Panc1 (cell line): Measurements from ENCODE around the gene GAREM2. TPM values are rescaled to one million over a fixed set of nuclear protein-coding genes. Genes with fewer than 3 reads are reported as not detected.

Experiments
- ATAC-seq: fragments of 200-7000 bp; cut with Tn5 transposase; 2 replicates; pipeline ENCODE4 v1.9.1; 2020; ENCODE audit warnings: mild to moderate bottlenecking, moderate library complexity
- BruUV-seq: library from RNA; stranded (reverse); fragments of 400-500 nt; replicated peaks from 2 replicates; lab custom pipeline; 2021; lab: Mats Ljungman, UMichigan
- CTCF ChIA-PET: fragments of 300-600 bp; sonication (Branson Sonifier 250); formaldehyde crosslinking; loops from one replicate; lab custom pipeline; 2022; ENCODE audit warnings: antibody characterized with exemption; lab: Charles Lee
- POLR2A ChIA-PET: fragments of 300-600 bp; sonication (Branson Sonifier 250); formaldehyde crosslinking; loops from one replicate; lab custom pipeline; 2022; ENCODE audit warnings: antibody characterized with exemption; lab: Charles Lee
- DNase-seq: peaks from one replicate; pipeline ENCODE4 v3.0.0-alpha.2; 2010; ENCODE audit warnings: low read depth, low spot score
- H3K27ac ChIP-seq: 2 replicates; pipeline ENCODE4 v1.5.1; 2011; ENCODE audit warnings: mild to moderate bottlenecking, low read length, inconsistent platforms
- H3K27me3 ChIP-seq: fragments of 200-500 bp; sonication (Bioruptor generic); 2 replicates; pipeline ENCODE4 v1.6.0; 2014; ENCODE audit warnings: low read length, inconsistent platforms; ENCODE audit not compliant: control insufficient read depth, insufficient read depth
- H3K36me3 ChIP-seq: fragments of 200-500 bp; sonication (Bioruptor generic); 2 replicates; pipeline ENCODE4 v1.5.1; 2014; ENCODE audit warnings: inconsistent platforms, mild to moderate bottlenecking, low read length, moderate library complexity; ENCODE audit not compliant: control insufficient read depth, insufficient read depth
- H3K4me1 ChIP-seq: 2 replicates; pipeline ENCODE4 v1.5.1; 2011; ENCODE audit warnings: inconsistent platforms, mild to moderate bottlenecking, low read length, moderate library complexity; ENCODE audit not compliant: control insufficient read depth, insufficient read depth
- H3K4me3 ChIP-seq, 2 experiments: 2 replicates each; pipeline ENCODE4 v1.5.1; 2011 to 2012; ENCODE audit warnings: low read depth in 2 of 2, low read length in 2 of 2, mild to moderate bottlenecking in 2 of 2, inconsistent platforms in 1 of 2, moderate library complexity in 1 of 2
- H3K9me3 ChIP-seq: fragments of 200-500 bp; sonication (Bioruptor generic); 2 replicates; pipeline ENCODE4 v1.5.1; 2014; ENCODE audit warnings: low read depth, mild to moderate bottlenecking, inconsistent platforms, low read length, moderate library complexity; ENCODE audit not compliant: control insufficient read depth, insufficient read depth
- CTCF ChIP-seq: fragments of 450-650 bp; IDR thresholded peaks from 2 replicates; pipeline ENCODE4 v1.5.1; 2017; ENCODE audit warnings: mild to moderate bottlenecking
- POLR2AphosphoS5 ChIP-seq: IDR thresholded peaks from 2 replicates; pipeline ENCODE4 v1.6.1; 2012; ENCODE audit warnings: mild to moderate bottlenecking, low read depth, low read length, moderate library complexity
- SIN3A ChIP-seq: IDR thresholded peaks from 2 replicates; pipeline ENCODE4 v1.6.1; 2012; ENCODE audit warnings: low read depth, mild to moderate bottlenecking, low read length, moderate library complexity, borderline replicate concordance; ENCODE audit not compliant: insufficient read depth
- TCF7L2 ChIP-seq: IDR thresholded peaks from 2 replicates; pipeline ENCODE4 v1.6.1; 2011; ENCODE audit warnings: mild to moderate bottlenecking, low read depth, low read length, inconsistent platforms
- in situ Hi-C: cut with HindIII; loops from 2 replicates; pipeline ENCODE4 v1.10.0; 2016; ENCODE audit warnings: low sequenced_read_pairs, low pct_unique_long_range_greater_than_20kb
- intact Hi-C: fragments of 100-400 bp; cut with micrococcal nuclease; formaldehyde crosslinking; loops from one replicate; pipeline ENCODE4 v1.10.0; 2022; ENCODE audit not compliant: unreplicated experiment
- total RNA-seq: library from RNA; stranded (reverse); gene quantifications from one replicate; pipeline ENCODE4 v1.2.1, GENCODE V29; 2021; ENCODE audit not compliant: unreplicated experiment
- TF ChIP-seq, protein P1 (sequence below), 2 experiments: IDR thresholded peaks; 2 replicates each; pipeline ENCODE4 v1.6.1; 2011 to 2012; ENCODE audit warnings: low read depth in 2 of 2, control low read depth in 1 of 2, low read length in 1 of 2, mild to moderate bottlenecking in 1 of 2, moderate library complexity in 1 of 2; ENCODE audit not compliant: insufficient read depth in 1 of 2

The GAREM2 gene
- total RNA-seq, 1 experiment from 2014 or later: 12.4 TPM

- no peaks in the 10 kb centered on the region for H3K27me3 ChIP-seq
- no peak overlapping the region for H3K27ac ChIP-seq
- TF ChIP-seq SIN3A (no peak), TCF7L2 (no peak), CTCF (no peak), POLR2AphosphoS5 (no peak)
- TF ChIP-seq, protein P1, sequence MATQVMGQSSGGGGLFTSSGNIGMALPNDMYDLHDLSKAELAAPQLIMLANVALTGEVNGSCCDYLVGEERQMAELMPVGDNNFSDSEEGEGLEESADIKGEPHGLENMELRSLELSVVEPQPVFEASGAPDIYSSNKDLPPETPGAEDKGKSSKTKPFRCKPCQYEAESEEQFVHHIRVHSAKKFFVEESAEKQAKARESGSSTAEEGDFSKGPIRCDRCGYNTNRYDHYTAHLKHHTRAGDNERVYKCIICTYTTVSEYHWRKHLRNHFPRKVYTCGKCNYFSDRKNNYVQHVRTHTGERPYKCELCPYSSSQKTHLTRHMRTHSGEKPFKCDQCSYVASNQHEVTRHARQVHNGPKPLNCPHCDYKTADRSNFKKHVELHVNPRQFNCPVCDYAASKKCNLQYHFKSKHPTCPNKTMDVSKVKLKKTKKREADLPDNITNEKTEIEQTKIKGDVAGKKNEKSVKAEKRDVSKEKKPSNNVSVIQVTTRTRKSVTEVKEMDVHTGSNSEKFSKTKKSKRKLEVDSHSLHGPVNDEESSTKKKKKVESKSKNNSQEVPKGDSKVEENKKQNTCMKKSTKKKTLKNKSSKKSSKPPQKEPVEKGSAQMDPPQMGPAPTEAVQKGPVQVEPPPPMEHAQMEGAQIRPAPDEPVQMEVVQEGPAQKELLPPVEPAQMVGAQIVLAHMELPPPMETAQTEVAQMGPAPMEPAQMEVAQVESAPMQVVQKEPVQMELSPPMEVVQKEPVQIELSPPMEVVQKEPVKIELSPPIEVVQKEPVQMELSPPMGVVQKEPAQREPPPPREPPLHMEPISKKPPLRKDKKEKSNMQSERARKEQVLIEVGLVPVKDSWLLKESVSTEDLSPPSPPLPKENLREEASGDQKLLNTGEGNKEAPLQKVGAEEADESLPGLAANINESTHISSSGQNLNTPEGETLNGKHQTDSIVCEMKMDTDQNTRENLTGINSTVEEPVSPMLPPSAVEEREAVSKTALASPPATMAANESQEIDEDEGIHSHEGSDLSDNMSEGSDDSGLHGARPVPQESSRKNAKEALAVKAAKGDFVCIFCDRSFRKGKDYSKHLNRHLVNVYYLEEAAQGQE (IDR thresholded peaks at IDR 0.05; ENCODE audit: insufficient read depth in 1 of 2, low read depth in 2 of 2, low read length in 1 of 2): no peak
- BruUV-seq: no TSS peak
- CTCF ChIA-PET: no interaction called here
- H3K36me3 ChIP-seq: peaks cover 31% of the 10 kb centered on the region
- no peaks in the 10 kb centered on the region for H3K4me1 ChIP-seq
- POLR2A ChIA-PET: no interaction called here
- in situ Hi-C loops: no loop called here
- no peaks in the 10 kb centered on the region for H3K9me3 ChIP-seq
- intact Hi-C loops: no loop called here
- DNase-seq (no peak), ATAC-seq (no peak)
- no peak overlapping the region for H3K4me3 ChIP-seq
Observed at GRCh38 chr2:26195040-26195984, 22.4 kb downstream of the GAREM2 start.

DNA sequence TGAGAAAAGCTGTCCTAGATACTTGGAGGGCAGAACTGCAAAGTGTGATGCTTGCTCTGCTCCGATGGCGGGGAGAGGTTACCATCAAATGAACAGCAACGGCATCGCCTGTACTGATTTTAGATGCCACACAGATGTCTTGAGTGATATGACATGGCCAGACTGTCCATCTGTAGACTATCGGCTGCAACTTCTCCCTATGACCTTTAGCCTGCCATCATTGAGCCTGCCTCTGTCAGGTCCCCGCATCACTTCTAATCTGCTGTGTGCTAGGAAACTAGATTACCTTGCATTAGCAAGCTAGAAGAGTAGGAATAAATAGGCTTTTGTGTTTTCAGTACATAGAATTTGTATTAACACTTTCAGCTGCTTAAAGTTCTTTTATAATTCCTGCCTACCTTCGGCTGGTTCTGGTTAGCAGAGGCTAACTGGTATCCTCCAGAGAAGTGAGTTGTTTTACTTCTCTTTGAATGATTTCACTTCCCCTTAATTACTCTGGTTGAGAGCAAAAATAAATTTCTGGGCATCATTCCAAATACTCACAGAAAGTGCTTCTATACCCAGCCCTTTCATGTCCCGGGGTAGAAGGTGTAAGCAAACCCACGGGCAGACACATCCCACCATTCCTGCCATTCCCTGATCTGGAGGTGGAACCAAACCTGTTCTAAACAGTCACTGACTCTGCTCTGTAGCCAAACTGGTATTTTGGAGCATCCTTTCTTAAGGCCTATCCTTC, 24.0 kb downstream of the GAREM2 start:
- no peak for TF ChIP-seq CTCF
- TF ChIP-seq SIN3A: no peak
- TF ChIP-seq POLR2AphosphoS5: no peak
- TF ChIP-seq, protein P1 (IDR thresholded peaks at IDR 0.05; ENCODE audit: insufficient read depth in 1 of 2, low read depth in 2 of 2, low read length in 1 of 2): no peak
- no peak for TF ChIP-seq TCF7L2
- H3K9me3 ChIP-seq: no peaks in the 10 kb centered on the region
- no peaks in the 10 kb centered on the region for H3K27me3 ChIP-seq
- BruUV-seq: no TSS peak
- ChIA-PET POLR2A (no interaction called here), CTCF (no interaction called here)
- no peak for ATAC-seq
- no peak overlapping the region for H3K27ac ChIP-seq
- no peak overlapping the region for H3K4me3 ChIP-seq
- intact Hi-C loops (no loop called here), in situ Hi-C loops (no loop called here)
- H3K4me1 ChIP-seq: no peaks in the 10 kb centered on the region
- no peak for DNase-seq
- peaks cover 37% of the 10 kb centered on the region for H3K36me3 ChIP-seq
